DMS114 treated with DMSO at 0.1 percent for 48 hours (cell line): ENCODE results near the gene GFPT2.
"Not testable (repeated sequence)": the region's sequence is repeated elsewhere in the genome, so short reads cannot be mapped to it uniquely, and the experiment has no call there.

Experiments
- DNase-seq: peaks from one replicate; lab custom pipeline; 2025; ENCODE audit not compliant: unreplicated experiment; lab: John Stamatoyannopoulos, UW

Gene GFPT2

DNA sequence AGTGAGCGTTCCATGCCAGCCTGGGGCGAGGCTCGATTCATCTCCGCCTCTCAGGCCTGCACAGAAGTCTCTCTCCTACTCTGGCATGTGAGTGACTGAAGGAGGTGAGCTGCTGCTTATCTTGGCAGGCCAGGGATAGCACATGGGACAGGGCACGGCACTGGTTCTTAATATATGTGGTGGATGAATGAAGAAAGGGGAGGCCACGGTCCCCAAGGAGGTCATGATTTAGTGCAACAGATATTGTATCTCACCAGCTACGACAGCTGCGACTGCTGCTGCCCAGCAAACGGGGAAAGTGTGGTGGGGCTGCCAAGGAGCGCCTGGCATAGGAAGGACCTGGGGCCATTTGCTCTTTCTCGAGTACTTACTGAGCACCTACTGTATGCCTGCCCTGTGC lies 41.9 kb downstream of the GFPT2 start:
- no peak for DNase-seq

DNA sequence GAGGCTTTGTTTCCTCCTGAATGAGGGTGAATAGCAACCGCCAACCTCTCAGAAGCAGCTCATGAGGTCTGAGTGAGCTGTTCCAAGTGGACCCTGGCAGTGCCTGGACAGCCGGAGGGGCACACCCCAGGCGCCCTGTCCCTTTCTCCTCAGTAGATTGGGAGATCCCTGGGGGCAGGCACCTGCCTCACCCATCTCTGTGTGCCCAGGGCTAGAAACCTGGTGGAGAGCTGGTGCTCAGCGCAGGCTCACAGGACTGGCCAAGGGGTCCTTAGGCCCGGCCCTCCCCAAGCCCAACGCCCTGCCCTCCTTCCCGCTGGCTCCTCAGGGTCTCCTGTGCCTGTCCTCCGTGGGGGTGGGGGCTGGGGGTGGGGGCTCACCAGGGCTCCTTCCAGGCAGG lies 46.3 kb downstream of the GFPT2 start:
- no peak for DNase-seq

DNA sequence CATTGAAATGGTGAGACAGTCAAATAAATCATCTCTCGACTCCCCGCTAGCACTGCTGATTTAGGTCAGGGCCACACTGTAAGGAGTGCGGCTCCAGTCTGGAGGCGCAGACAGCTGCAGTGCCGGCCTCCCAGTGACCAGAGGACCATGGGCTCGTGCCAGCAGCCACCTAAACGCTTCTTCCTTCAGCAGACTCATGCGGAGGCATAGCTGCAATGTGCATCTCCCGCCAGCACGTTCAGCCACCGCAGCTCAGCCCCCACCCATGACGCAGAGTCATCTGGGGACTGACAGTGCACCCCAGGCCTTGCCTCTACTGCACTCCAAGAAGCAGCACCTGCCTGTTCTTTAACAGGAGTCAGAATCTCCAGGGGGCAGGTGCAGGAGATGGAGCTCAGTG lies 47.7 kb downstream of the GFPT2 start:
- no peak for DNase-seq

DNA sequence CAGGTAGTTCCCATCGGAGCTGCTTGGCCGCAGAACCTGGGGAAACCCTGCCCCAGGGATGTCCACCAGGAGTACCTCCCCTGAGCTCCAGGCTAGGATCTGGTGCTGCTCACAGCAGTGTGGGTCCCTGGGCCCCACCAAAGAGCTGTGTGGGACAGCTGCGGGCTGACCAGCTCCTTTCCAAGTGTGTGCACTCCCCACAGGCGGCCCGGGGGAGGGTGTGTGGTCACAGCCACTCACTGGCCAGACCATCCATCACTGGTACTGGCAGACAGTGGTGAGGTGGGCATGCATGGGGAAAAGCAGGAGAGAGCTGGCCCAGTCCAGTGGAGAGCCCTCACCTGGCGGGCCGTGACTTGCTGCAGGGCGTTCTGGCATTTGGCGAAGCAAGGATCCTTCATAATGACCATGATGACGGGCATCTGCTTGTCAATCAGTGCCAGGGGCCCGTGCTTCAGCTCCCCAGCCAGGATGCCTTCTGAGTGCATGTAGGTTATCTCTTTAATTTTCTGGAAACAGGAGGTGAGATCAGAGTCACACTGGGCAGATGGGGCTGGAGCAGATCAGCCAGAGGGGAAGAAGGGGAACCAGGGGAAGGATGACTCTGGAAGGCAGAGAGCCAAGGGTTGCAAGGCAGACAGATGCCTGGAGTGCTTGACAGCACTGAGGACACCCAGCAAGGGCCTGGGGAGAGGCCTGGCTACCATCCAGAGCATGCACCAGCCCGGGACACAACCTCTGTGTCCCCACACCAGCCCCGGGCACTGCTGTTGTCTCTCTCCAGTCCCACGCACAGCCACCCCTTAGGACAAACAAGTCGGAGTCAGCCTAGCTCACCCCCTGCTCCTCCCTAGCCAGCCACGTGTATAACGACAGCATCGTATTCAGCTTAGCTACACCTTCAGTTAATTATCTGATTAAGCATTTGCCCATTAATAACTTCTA lies 48.4 kb downstream of the GFPT2 start:
- DNase-seq: no peak

DNA sequence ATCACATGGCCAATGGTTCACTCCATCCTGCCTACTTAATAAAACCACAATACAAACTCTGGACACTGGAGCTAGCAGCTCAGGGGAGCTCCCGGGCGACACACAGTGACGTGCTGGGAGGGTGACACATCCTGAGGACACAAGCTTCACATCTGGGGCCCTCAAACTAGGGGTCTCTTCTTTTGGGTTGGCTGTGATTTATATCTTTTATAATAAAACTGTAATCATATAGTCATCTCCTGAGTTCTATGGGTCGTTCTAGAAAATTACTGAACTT lies 49.2 kb downstream of the GFPT2 start:
- no peak for DNase-seq

DNA sequence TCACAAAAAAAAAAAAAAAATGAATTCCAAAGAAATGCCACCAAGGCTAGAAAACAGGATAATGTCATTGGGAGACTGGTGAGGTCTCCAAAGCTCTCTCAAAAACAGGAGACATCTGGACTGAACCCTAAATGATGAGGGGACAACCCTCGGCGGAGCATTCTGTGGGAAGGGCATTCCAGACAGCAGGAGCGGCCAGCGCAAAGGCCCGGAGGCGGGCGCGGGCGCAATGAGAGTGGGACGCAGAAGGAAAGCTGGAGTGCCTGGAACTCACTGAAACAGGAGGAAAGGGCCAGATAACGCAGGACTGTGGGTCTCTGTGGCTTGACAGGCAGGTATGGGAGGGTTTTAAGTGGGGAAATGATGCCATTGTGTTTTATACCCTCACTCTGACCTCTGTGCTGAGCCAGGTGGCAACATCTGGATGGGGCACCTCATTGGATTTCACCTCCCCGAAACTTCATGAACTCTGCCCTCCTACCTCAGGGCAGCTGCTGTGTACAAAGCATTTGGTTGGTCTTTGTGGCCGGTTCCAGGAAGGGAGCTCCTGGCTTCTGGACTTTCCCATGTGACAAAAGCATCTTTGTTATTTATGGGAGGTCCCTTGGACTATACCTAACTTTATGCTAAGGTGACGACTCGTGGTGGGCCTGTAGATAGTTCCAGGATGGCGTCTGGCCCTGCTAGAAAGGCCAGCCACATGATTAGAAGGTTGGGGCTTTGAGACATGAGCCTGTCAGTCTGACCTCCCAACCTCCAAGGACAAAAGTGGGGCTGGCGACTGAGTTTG lies 49.7 kb downstream of the GFPT2 start:
- no peak for DNase-seq

DNA sequence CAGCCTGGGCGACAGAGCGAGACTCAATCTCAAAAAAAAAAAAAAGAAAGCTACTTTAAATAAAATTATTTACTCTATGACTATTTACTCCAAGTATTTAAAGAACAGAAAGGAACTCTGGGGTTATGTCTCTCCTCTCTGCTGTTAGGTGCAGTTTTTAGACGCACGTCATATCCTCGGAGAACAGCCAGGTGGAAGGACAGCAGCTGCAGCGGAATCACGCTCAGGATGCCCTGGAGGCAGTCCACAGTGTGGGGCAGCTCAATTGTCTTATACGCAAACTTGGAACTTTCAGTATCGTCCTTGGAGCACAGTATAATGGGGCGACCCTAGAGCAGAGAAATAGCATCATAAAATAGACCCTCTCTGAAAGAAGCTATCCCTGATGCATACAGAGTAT lies 50.9 kb downstream of the GFPT2 start:
- DNase-seq: no peak

DNA sequence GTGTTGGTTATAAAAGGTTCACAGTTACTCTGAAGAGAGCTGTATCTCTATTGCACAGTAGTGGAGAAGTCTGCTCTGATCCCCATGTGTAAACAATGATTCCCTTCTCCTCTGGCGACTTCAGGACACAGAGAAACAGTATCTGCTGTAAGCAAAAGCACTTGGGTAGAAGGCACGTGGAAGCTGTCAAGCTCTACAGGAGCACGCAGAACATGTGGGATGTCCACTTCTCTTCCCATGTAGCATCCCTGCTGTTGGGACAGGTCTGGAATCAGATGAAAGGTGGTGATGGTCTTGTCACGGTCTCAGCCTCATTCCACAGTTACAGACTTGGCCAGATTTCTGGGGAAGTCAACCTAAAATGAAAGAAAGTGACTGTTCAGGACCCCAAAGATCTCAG lies 51.9 kb downstream of the GFPT2 start:
- no peak for DNase-seq

DNA sequence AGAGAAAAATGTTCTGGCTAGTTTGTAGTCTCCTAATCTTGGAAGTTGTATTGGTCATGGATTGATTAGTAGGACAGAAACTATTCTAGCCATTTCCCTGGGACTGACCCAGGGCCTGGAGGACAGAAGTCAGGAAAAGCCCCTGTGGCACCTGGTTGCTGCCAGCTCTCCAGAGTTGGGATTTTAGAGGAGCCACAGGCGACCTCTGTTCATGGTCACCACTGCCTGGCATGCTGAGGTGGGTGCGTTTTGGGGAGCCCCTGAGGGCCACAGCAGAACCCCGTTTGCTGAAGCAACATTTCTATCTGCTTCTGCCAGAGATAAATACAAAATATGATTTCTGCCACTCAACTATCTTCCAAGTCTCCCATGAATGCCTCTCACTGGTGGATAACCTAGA lies 53.6 kb downstream of the GFPT2 start:
- DNase-seq: no peak

DNA sequence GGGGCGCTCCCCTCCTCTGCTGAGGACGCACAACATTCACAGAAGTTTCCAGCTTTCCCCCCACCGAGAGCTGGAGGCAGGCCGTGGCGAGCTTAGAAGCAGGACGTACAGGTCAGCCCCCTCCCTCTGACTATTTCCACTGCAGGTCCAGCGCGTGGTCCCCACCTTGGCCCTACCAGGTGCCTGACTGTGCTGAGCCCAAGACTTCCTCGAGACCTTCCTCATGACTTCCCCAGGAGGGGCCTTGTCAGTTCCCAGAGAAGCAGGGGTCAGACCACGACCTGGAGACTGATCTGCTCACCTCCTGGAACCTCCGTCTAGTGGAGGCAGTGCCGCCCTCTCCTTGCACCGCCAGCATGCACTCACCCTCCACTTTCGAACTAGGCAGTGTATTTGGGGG lies 54.1 kb downstream of the GFPT2 start:
- DNase-seq: not testable (repeated sequence)

DNA sequence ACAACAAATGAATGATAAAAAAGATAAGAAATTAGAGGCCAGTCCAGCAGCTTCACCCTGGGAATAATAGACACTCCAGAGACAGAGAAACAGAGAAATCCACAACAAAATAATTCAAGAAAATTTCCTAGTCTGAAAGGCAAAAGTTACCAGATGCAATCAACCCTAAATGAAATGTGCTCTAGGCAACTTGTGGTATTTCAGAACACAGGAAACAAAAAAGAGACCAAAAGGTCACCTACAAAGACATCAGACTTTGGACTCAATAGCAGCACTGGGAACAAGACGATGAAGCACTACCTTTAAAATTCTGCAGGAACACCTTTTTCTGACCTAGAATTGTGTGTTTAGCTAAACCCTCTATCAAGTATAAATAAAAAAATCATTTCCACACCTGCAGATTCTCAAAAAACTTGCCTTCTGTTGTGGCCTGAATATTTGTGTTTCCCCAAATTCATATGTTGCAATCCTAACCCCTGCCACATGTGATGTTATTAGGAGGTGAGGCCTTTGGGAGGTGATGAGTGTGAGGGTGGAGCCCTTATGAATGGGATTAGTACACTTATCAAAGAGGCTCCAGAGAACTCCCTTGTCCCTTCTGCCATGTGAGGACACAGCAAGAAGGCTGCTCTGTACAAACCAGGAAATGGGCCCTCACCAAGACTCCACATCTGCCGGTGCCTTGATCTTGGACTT lies 55.4 kb downstream of the GFPT2 start:
- DNase-seq: no peak

DNA sequence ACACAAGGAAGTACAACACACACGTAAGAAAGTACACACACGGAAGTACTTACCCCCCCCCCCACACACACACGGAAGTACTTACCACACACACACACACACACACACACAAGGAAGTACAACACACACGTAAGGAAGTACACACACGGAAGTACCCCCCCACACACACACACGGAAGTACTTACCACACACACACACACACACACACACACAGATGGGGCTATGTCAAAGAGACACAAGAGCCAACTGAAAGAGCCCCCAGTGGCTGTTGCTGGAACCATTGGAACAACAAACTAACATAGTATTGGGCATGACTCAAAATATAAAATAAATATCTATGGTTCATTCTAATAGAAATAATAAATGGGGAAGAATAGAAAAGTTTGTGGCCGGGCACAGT lies 56.4 kb downstream of the GFPT2 start:
- DNase-seq: no peak

DNA sequence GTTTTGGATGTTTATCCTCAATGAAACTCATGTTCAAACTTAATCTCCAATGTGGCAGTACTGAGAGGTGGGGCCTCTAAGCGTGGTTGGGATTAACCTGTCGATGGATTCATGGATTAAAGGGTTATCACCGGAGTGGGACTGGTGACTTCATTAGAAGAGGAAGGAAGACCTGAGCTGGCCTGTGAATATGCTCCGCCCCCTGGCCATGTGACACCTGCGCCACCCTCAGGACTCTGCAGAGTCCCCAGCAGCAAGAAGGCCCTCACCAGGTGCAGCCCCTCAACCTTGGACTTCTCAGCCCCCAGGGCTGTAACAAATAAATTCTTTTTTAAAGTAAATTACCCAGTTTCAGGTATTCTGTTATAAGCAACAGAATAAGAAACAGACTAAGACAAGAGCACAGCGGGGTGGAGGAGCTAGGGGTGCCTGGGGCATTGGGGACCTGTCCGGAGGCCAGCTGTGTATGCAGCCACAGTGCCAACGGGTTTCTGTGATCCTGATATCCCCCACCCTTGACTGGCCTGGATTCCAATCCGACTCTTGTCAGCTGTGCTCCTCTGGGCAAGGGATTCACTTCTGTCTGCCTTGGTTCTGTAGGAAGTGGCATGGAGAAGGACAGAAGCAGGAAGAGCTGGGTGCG lies 58.1 kb downstream of the GFPT2 start:
- DNase-seq: no peak

DNA sequence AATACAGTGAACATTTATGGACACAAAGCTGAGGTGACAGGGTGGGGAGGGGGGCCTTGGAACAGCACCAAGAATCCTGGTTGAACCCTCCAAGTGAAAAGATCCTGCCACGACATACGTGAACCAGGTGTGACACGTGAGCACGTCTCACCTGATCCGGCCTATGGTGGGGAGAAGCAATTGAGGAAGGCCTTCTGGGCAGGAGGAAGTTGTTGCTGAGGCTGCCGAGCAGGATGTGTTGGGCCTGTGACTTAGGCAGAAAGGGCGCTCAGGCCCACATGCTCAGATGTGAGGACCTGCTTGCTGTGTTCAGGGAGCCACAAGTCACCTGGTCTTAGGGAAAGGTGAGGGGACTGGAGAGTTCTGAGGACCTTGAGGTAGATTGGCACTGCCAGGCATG lies 58.7 kb downstream of the GFPT2 start:
- no peak for DNase-seq

DNA sequence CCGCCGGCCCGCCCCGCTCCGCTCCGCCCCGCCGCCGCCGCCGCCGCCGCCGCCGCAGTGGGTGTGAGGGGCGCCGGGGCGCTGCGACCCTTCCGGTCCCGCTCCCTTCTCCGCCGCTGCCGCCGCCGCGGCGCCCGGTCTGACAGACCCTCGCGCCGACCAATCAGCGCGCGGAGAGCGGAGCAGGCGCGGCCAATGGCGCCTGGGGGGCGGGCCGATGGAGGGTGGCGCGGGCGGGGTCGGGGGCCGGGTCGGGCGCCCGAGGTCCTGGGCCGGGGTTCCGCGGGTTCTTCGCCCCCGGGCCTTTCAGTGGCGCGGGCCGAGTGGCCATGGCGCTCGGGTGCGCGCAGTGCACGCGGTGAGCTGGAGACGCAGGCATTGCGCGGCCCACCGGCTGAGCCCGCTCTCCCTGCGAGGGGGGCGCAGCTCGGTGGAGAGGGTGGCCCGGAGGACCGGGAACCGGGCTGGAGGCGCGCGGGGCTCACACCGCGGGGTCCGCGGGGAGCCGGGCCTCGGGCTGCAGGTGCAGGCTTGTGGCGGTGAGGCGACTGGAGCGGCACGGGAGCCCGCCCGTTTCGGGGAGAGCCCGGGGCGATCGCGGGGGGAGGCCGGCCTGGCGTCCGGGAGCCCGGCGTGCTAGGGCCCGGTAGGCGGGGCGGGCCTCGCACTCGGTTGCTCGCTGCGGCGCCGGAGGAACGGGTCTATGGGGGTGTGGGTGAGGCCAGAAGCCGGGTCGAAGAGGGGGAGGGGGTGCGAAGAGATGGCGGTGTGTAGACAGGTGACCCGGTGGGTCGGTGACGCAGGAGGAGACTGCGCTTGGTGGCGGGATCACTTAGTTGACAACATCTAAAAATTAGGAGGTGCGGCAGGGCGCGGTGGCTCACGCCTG lies 60.9 kb downstream of the GFPT2 start, which contains the start of gene MAPK9:
MAPK9 (minus strand) TSS at position 141 of the 889 bp plus-strand sequence. CDS start 11,522 bp downstream, outside the sequence.
- DNase-seq: peak; percentile 63

DNA sequence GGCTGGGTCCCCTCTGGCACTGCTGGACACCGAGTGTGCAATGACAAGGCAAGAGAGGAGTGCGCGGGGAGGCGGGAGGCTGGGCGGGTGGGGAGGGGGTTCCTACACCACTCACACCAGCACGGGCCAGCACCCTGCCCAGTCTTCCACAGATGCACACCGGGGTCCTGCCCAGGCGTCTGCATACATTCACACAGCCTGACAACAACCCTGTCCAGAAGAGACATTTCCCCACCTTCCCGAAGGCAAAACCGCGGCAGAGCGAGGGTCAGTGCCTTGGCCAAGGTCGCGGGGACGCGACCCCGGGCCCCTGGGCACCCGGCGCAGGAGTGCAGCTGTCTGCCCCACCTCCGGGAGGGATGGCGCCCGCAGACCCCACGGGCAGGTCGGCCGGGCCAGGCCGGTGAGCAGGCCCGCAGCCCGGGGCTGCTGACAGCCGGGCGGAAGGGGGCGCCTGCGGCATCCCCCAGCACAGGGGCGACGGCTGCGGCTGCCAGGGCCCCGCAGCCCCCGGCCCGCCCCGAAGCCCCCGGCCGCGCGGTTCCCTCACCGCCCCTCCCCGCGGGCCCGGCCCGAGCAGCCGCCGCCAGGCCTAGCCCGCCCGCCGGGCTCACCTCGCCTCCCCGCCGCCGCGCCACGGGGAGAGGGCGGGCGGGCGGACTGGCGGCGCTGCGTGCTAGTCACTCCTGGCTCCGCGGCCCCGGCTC lies 61.7 kb downstream of the GFPT2 start:
- DNase-seq: no peak

DNA sequence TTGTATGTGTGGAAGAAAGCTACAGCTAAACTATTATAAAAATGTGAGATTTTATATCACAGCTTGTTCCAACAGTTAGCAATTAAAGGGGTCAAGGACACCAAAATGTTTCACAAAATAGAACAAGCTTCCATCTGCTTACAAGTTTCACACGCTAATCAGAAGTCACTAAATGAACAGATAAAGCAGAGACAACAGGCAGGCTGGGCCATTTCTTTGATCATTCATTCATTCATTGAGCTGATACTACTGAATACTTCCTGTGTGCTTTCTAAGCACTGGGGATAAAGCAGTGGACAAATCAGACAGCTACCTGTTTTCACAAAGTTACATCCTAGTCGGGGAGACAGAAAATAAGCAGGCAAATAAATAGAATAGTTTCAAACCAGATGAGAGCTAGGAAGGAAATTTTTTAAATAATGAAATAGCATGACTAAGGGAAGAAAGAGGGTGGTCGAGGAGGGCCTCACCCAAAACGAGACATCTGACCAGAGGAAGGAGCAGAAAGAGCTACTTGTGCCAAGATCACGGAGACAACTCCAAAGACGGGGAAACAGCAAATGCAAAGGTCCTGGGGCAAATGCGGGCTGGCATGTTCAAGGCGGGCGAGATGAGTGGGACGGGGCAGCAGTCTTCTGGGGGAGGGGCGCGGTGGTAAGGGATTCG lies 62.4 kb downstream of the GFPT2 start:
- no peak for DNase-seq

DNA sequence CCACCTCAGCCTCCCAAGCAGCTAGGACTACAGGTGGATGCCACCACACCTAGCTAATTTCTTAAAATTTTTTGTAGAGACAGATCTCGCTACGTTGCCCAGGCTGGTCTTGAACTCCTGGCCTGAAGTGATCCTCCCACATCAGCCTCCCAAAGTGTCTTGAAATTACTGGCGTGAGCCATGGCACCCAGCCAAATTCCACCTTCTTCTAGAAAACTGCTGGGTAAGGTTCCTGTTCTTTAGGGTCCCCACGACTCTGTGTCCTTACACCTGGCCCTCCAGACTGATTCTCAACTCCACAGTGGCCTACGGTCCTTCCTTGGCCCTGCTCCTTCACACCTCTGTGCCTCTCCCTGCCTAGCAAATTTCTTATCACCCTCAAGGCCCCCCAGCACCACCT lies 63.2 kb downstream of the GFPT2 start:
- DNase-seq: no peak

DNA sequence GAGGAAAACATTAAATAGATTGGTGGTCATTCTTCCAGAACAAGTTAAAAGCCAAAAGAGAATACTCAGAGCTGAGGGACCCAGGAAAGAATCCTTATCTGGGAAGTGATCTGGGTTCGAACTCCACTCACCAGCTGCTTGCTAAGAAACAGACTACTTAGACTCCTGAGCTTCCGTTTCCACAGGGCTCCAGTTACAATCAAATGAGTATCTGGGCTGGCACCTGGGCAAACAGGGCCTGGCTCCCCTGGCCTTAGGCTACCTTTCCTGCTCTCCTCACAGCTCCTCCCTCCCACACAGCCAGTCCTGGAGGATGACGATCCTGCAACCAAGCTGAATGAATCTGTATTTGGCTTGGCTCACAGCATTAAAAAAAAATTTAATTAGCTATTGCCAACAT lies 63.7 kb downstream of the GFPT2 start:
- no peak for DNase-seq
